Neural crest cell (in vitro differentiated cells): ENCODE results near the gene EIF2B2. TPM values are rescaled to one million over a fixed set of nuclear protein-coding genes. Genes with fewer than 3 reads are reported as not detected.

Experiments
- DNase-seq: peaks from one replicate; pipeline ENCODE4 v3.0.0; 2021; ENCODE audit warnings: low read depth, mixed read lengths, low spot score
- H3K27ac Mint-ChIP-seq: one replicate; pipeline ENCODE4 v1.8.0; 2021; ENCODE audit warnings: mild to moderate bottlenecking, mixed read lengths; ENCODE audit not compliant: unreplicated experiment
- H3K27me3 Mint-ChIP-seq: 2 replicates; pipeline ENCODE4 v1.8.0; 2021; ENCODE audit warnings: low read depth, mild to moderate bottlenecking, mixed read lengths
- H3K36me3 Mint-ChIP-seq: 2 replicates; pipeline ENCODE4 v1.8.0; 2021; ENCODE audit warnings: low read depth, mild to moderate bottlenecking, mixed read lengths
- H3K4me1 Mint-ChIP-seq: 2 replicates; pipeline ENCODE4 v1.8.0; 2021; ENCODE audit warnings: mixed read lengths
- H3K4me3 Mint-ChIP-seq: one replicate; pipeline ENCODE4 v1.8.0; 2021; ENCODE audit warnings: mild to moderate bottlenecking, mixed read lengths
- H3K9me3 Mint-ChIP-seq: 2 replicates; pipeline ENCODE4 v1.8.0; 2021; ENCODE audit warnings: mixed read lengths
- total RNA-seq: library from RNA; stranded (reverse); gene quantifications from 2 replicates; pipeline ENCODE4 v1.2.1, GENCODE V29; 2021
- TF ChIP-seq, protein P1 (sequence below): fragments of 200-600 bp; sonication (generic); conservative IDR thresholded peaks from 2 replicates; pipeline ENCODE4 v1.5.0; 2021; ENCODE audit warnings: antibody characterized with exemption, mild to moderate bottlenecking

Gene EIF2B2
- total RNA-seq, 1 donor from 2014 or later: 50.5 TPM

DNA sequence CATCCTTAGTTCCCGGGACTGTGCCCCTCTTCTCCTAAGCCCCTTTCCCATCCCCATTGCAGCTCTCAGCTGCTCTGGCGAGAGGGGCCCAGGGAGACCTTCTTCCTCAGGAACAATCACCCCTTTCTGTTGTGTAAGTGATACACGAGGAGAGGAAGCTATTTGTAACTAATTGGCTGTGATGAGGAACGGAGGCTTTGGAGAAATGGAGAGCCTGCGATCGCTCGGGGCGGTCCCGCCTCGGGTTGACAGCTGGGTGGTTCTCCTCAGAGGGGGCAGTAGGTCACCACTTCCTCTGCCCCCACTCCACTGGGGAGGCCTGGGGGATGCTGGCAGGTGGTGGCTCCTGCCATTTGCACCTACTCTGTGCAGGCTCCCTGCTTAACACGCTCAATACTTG, 40.7 kb upstream of the EIF2B2 start:
- H3K27ac Mint-ChIP-seq: peak overlapping the region; percentile 36
- H3K9me3 Mint-ChIP-seq: no peaks in the 10 kb centered on the region
- peak overlapping the region; percentile 43 for H3K4me3 Mint-ChIP-seq

DNA sequence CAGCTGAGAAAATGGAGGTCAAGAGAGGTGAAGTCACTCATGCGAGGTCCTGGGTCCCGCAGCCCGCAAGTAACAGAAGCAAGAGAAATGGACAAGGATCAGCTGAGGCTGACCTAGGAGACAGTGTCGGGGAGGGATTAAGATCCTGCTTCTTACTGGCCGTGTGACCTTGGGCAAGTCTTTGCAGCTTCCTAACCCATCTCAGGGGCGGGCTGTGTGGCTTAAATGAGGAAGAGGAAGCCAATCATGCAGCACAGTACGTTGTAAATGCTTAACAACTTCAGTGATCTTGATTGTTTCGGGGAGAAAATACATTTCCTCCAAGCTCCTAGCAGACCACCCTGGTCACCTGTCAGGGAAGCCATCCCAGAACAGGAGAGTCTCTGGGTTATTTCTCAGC, 40.2 kb upstream of the EIF2B2 start:
- Mint-ChIP-seq H3K4me1 (peaks cover 33% of the 10 kb centered on the region), H3K36me3 (no peaks in the 10 kb centered on the region), H3K4me3 (peak overlapping the region; percentile 43), H3K9me3 (no peaks in the 10 kb centered on the region), H3K27me3 (no peaks in the 10 kb centered on the region), H3K27ac (peak overlapping the region; percentile 36)
- no peak for DNase-seq
- TF ChIP-seq, protein P1, sequence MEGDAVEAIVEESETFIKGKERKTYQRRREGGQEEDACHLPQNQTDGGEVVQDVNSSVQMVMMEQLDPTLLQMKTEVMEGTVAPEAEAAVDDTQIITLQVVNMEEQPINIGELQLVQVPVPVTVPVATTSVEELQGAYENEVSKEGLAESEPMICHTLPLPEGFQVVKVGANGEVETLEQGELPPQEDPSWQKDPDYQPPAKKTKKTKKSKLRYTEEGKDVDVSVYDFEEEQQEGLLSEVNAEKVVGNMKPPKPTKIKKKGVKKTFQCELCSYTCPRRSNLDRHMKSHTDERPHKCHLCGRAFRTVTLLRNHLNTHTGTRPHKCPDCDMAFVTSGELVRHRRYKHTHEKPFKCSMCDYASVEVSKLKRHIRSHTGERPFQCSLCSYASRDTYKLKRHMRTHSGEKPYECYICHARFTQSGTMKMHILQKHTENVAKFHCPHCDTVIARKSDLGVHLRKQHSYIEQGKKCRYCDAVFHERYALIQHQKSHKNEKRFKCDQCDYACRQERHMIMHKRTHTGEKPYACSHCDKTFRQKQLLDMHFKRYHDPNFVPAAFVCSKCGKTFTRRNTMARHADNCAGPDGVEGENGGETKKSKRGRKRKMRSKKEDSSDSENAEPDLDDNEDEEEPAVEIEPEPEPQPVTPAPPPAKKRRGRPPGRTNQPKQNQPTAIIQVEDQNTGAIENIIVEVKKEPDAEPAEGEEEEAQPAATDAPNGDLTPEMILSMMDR: no peak

More for the DNA sequence above, 40.7 kb upstream of the EIF2B2 start:
- TF ChIP-seq, protein P1: no peak
- no peaks in the 10 kb centered on the region for H3K27me3 Mint-ChIP-seq
- no peak for DNase-seq
- H3K36me3 Mint-ChIP-seq: no peaks in the 10 kb centered on the region
- H3K4me1 Mint-ChIP-seq: peaks cover 36% of the 10 kb centered on the region

DNA sequence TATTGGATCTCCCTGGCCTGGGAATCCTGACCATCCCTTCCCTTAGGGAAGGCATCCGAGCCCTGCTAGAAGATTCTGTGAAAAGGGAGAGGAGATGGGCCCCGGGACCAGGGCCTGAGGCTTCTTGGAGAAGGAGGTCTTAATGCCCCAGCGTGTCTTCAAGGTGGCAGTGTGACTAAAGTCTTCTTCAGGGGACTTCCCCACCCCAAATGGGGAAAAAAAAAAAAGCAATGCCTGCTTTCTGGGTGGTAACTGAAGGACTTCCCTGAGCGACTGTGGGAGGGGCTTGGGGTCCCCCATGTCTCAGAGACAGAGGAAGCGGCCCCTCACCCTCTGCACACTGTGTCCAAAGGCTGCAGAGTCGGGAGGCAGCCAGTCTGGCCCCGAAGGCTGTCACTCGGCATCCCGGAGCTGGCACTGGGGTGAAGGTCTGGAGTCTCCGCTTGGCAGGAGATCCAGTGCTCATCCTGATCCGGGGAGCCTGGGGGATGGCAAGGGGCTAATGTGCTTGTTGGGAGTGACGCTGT, 39.5 kb upstream of the EIF2B2 start:
- TF ChIP-seq, protein P1: no peak
- Mint-ChIP-seq H3K9me3 (no peaks in the 10 kb centered on the region), H3K4me3 (no peak overlapping the region), H3K27me3 (no peaks in the 10 kb centered on the region), H3K4me1 (peaks cover 33% of the 10 kb centered on the region), H3K27ac (peak overlapping the region; percentile 36), H3K36me3 (no peaks in the 10 kb centered on the region)
- DNase-seq: no peak

DNA sequence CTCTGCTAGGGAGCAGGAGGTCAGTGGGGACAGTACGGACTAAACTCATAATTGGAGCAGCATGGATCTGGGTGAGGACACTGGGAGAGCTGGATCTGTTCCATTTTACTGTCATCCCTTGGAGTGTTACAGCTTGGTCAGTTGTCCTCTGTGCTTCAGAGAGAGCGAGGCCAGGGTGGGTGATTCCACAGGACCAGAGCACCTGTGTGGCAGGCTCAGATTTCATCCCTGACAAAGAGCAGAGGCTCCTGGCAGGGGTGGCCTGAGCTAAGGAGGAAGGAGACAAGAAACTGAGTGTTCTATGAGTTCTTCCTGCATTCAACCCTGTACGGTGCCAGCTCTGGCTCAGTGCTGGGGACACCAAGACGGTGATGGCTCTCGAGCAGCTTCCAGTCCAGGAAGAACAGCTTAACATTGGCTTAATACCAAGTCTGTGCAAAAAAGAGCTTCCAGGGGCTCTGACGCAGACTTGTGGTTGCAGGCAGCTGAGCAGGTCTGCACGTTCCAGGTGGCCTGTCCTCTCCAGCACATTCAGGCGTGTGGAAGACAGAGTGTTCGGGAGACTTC, 38.9 kb upstream of the EIF2B2 start:
- TF ChIP-seq, protein P1: no peak
- Mint-ChIP-seq H3K36me3 (no peaks in the 10 kb centered on the region), H3K9me3 (no peaks in the 10 kb centered on the region), H3K4me1 (peaks cover 33% of the 10 kb centered on the region), H3K27me3 (no peaks in the 10 kb centered on the region), H3K27ac (peak overlapping the region; percentile 28), H3K4me3 (no peak overlapping the region)
- no peak for DNase-seq

DNA sequence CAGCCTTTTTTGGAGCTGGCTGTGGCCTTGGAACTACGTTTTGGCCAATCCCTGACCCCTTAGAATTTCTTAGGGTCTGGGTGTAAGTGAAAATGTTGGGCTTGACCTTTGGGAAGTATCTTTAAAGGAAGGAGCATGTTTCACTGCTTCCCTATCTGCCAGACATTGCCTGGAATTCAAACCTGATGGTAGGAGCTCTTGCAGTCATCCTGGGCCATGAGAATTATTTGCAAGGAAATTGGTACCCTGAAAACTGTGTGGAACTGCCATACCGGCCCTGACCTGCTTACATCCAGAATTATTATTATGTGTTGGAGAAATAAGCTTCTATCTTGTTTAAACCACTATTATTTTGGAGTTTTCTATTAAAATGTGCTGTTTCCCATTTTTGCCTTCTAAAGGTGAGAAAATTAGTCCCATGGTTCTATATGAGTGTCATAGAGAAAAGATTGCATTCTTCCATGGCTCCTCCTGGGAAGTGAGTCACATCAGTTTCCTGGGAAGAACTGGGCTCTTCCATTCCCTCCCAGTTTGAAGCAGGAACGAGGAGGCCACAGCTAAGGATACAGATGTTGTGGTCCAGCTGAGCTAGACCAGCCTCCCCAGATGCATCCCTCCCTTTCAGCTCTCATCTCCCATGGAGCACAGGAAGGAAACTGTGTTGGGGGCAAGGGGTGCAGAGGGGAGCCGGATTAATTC, 37.8 kb upstream of the EIF2B2 start:
- H3K36me3 Mint-ChIP-seq: no peaks in the 10 kb centered on the region
- DNase-seq: no peak
- H3K27me3 Mint-ChIP-seq: no peaks in the 10 kb centered on the region
- peaks cover 33% of the 10 kb centered on the region for H3K4me1 Mint-ChIP-seq
- H3K4me3 Mint-ChIP-seq: no peak overlapping the region
- TF ChIP-seq, protein P1: no peak
- H3K27ac Mint-ChIP-seq: no peak overlapping the region
- H3K9me3 Mint-ChIP-seq: no peaks in the 10 kb centered on the region
